Mucosa of descending colon (tissue), 3 donors: ENCODE results near the gene PKNOX2. TPM values are rescaled to one million over a fixed set of nuclear protein-coding genes. Genes with fewer than 3 reads are reported as not detected.

Experiments used
- ATAC-seq: fragments of 200-7000 bp; cut with Tn5 transposase; one replicate; pipeline ENCODE4 v1.9.1; 2020; ENCODE audit warnings: mild to moderate bottlenecking, moderate library complexity
- DNase-seq, 3 donors: peaks; one replicate each; pipeline ENCODE4 v3.0.0-alpha.2; 2020
- H3K36me3 ChIP-seq: fragments of 200-600 bp; one replicate; pipeline ENCODE4 v1.8.0; 2021; ENCODE audit warnings: low read depth, mild to moderate bottlenecking
- H3K4me1 ChIP-seq: fragments of 200-600 bp; one replicate; pipeline ENCODE4 v1.8.0; 2021; ENCODE audit warnings: low read depth, mild to moderate bottlenecking
- H3K4me3 ChIP-seq: fragments of 200-600 bp; one replicate; pipeline ENCODE4 v1.8.0; 2021; ENCODE audit warnings: mild to moderate bottlenecking
- H3K9me3 ChIP-seq: fragments of 200-600 bp; one replicate; pipeline ENCODE4 v1.8.0; 2021; ENCODE audit warnings: mild to moderate bottlenecking
- CTCF ChIP-seq: fragments of 200-600 bp; IDR thresholded peaks from one replicate; pipeline ENCODE4 v1.8.0; 2022; ENCODE audit warnings: antibody characterized with exemption, mild to moderate bottlenecking
- intact Hi-C, 2 donors: fragments of 100-400 bp; cut with DNase I in 1 of 2; cut with micrococcal nuclease in 1 of 2; formaldehyde crosslinking; loops; one replicate each; pipeline versions ENCODE4 v1.11.0 to v1.11.1; 2022; cut with DNase I, micrococcal nuclease
- total RNA-seq, 3 donors: library from RNA; stranded (reverse); fragmentation: NEBNext Ultra II Directional in 2 of 3; extraction: Animal tissue kit (Norgen Biotek cat#: 25700) in 2 of 3; gene quantifications; one replicate each; pipeline versions ENCODE4 v1.2.1 to v1.2.4, GENCODE V29; 2021 to 2023
- donor health status: DM: no; HTN: no; CAD: no; lungs with moderate emphysema.
- donor health status: DM: no; HTN: no; CAD: no.
- donor health status: DM: no; HTN: yes; CAD: no.

PKNOX2 gene
- total RNA-seq, 3 donors from 2014 or later, result 1.5 to 4.0 (median 1.9) TPM

- intact Hi-C loops, result no loop called here
- no peak overlapping the region for H3K4me3 ChIP-seq
- no peaks in the 10 kb centered on the region for H3K36me3 ChIP-seq
- ATAC-seq (no peak), DNase-seq (no peak)
- no peak for TF ChIP-seq CTCF
- H3K9me3 ChIP-seq, result no peaks in the 10 kb centered on the region
- H3K4me1 ChIP-seq, result no peaks in the 10 kb centered on the region
Observed at GRCh38 chr11:125223901-125224361, 59.4 kb downstream of the PKNOX2 start.

GRCh38 chr11:125224391-125225021 is 60.0 kb downstream of the PKNOX2 start:
- intact Hi-C loops, result no loop called here
- H3K36me3 ChIP-seq, result no peaks in the 10 kb centered on the region
- no peak for TF ChIP-seq CTCF
- peak; percentile 25 for ATAC-seq
- DNase-seq, result peak in 1 of 3 donors; percentile 18
- no peaks in the 10 kb centered on the region for H3K9me3 ChIP-seq
- H3K4me1 ChIP-seq, result no peaks in the 10 kb centered on the region
- H3K4me3 ChIP-seq, result no peak overlapping the region

GRCh38 chr11:125225401-125225800 is 60.9 kb downstream of the PKNOX2 start:
- TF ChIP-seq CTCF, result no peak
- DNase-seq (no peak), ATAC-seq (no peak)
- Histone ChIP-seq H3K4me1 (no peaks in the 10 kb centered on the region), H3K36me3 (no peaks in the 10 kb centered on the region), H3K9me3 (no peaks in the 10 kb centered on the region), H3K4me3 (no peak overlapping the region)
- intact Hi-C loops, result no loop called here

GRCh38 chr11:125226031-125226430 is 61.5 kb downstream of the PKNOX2 start:
- Histone ChIP-seq H3K9me3 (no peaks in the 10 kb centered on the region), H3K4me3 (no peak overlapping the region), H3K4me1 (no peaks in the 10 kb centered on the region), H3K36me3 (no peaks in the 10 kb centered on the region)
- intact Hi-C loops, result no loop called here
- DNase-seq (no peak), ATAC-seq (no peak)
- TF ChIP-seq CTCF, result no peak

DNA sequence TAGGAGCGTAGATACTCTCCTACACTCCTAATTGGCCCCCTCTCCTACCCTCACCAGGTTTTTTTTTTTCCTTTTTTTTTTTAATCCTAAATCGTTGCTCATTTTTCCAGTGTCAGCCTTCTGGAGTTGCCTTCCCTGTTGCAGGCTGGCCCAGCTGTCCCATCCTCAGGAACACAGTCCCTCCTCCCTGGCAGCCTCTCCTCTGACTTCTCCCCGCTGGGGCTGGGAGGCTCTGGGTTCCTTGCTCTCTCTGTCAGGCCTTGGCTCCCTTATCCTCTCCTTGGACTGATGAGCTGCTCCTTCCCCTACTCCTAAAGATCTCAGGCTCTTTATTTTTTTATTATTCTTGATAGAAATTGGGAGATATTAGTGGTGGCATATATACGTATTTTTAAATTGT is 62.2 kb downstream of the PKNOX2 start:
- TF ChIP-seq CTCF, result no peak
- H3K4me1 ChIP-seq, result no peaks in the 10 kb centered on the region
- H3K9me3 ChIP-seq, result no peaks in the 10 kb centered on the region
- DNase-seq, result no peak
- intact Hi-C loops, result no loop called here
- no peak for ATAC-seq
- H3K36me3 ChIP-seq, result no peaks in the 10 kb centered on the region
- no peak overlapping the region for H3K4me3 ChIP-seq

- intact Hi-C loops, result no loop called here
- no peak for ATAC-seq
- no peaks in the 10 kb centered on the region for H3K36me3 ChIP-seq
Observed at GRCh38 chr11:125227151-125227550, 62.6 kb downstream of the PKNOX2 start.

More at GRCh38 chr11:125227151-125227550, 62.6 kb downstream of the PKNOX2 start:
- Histone ChIP-seq H3K9me3 (no peaks in the 10 kb centered on the region), H3K4me3 (no peak overlapping the region), H3K4me1 (no peaks in the 10 kb centered on the region)
- no peak for TF ChIP-seq CTCF
- no peak for DNase-seq
